Measurements from ENCODE around the gene GRPEL2.

DNA sequence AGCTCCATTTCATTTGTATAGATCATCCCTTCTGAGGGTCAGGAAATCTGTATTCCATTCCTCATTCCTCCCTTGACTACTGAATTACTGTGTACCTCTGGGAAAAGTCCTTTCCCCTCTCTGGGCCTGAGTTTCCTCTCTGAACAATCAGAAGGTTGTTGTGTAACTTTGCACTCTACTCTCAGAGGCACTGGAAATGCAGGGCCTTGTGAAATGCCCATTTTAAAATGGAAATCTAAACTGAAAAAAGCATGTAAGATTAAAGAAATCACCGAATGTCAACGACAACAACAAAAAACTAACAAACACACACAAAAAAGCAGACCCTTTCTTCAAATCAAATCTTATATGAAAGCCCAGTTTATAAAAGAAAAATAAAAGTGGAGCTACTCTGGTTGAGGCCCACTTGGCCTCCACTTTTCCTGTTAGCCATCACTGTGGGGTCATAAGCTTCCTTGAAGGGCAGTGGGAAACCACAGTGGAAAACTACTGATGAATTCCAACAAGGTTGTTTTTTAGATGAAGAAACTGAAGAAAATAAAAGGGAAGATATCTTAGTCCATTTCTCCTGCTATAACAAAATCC is 21.6 kb upstream of the GRPEL2 start:
- TF ChIP-seq, protein P1, sequence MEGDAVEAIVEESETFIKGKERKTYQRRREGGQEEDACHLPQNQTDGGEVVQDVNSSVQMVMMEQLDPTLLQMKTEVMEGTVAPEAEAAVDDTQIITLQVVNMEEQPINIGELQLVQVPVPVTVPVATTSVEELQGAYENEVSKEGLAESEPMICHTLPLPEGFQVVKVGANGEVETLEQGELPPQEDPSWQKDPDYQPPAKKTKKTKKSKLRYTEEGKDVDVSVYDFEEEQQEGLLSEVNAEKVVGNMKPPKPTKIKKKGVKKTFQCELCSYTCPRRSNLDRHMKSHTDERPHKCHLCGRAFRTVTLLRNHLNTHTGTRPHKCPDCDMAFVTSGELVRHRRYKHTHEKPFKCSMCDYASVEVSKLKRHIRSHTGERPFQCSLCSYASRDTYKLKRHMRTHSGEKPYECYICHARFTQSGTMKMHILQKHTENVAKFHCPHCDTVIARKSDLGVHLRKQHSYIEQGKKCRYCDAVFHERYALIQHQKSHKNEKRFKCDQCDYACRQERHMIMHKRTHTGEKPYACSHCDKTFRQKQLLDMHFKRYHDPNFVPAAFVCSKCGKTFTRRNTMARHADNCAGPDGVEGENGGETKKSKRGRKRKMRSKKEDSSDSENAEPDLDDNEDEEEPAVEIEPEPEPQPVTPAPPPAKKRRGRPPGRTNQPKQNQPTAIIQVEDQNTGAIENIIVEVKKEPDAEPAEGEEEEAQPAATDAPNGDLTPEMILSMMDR (IDR thresholded peaks at IDR 0.05; ENCODE audit: low read depth, low read length), result no peak
- TF ChIP-seq EZH2phosphoT487 (IDR thresholded peaks at IDR 0.05; ENCODE audit: low read depth), result no peak

Measured in OCI-LY3 (cell line).